22Rv1 (cell line): ENCODE data around the gene EIF3K.

Source experiments
- ZFX ChIP-seq: fragments of 450-650 bp; IDR thresholded peaks from 2 replicates; pipeline ENCODE4 v1.6.1; 2017; ENCODE audit warnings: antibody characterized with exemption, borderline replicate concordance
- TF ChIP-seq, protein P1 (sequence below): fragments of 450-650 bp; IDR thresholded peaks from 2 replicates; pipeline ENCODE4 v1.5.1; 2017; ENCODE audit warnings: mild to moderate bottlenecking

- no peak for TF ChIP-seq ZFX
- TF ChIP-seq, protein P1, sequence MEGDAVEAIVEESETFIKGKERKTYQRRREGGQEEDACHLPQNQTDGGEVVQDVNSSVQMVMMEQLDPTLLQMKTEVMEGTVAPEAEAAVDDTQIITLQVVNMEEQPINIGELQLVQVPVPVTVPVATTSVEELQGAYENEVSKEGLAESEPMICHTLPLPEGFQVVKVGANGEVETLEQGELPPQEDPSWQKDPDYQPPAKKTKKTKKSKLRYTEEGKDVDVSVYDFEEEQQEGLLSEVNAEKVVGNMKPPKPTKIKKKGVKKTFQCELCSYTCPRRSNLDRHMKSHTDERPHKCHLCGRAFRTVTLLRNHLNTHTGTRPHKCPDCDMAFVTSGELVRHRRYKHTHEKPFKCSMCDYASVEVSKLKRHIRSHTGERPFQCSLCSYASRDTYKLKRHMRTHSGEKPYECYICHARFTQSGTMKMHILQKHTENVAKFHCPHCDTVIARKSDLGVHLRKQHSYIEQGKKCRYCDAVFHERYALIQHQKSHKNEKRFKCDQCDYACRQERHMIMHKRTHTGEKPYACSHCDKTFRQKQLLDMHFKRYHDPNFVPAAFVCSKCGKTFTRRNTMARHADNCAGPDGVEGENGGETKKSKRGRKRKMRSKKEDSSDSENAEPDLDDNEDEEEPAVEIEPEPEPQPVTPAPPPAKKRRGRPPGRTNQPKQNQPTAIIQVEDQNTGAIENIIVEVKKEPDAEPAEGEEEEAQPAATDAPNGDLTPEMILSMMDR = no peak
Measured at GRCh38 chr19:38658462-38659306, 39.7 kb downstream of the EIF3K start.
